GM12878 (cell line): Measurements from ENCODE around the gene TBC1D9B. TPM values are rescaled to one million over a fixed set of nuclear protein-coding genes. Genes with fewer than 3 reads are reported as not detected.

ENCODE experiments used
- ATAC-seq: fragments of 200-7000 bp; cut with Tn5 transposase; 3 replicates; pipeline ENCODE4 v1.9.1; 2020; ENCODE audit warnings: mild to moderate bottlenecking, moderate library complexity
- BruUV-seq: library from RNA; stranded (reverse); fragments of 400-500 nt; replicated peaks from 2 replicates; lab custom pipeline; 2021; lab: Mats Ljungman, UMichigan
- CTCF ChIA-PET: fragments of 300-600 bp; sonication (Branson Sonifier 250); formaldehyde crosslinking; extraction: SDS; loops from one replicate; lab custom pipeline; 2021; ENCODE audit warnings: inconsistent platforms; lab: Yijun Ruan, JAX
- POLR2A ChIA-PET: fragments of 350-600 bp; formaldehyde crosslinking; extraction: SDS; loops from one replicate; lab custom pipeline; 2021; ENCODE audit warnings: inconsistent platforms; lab: Charles Lee
- RAD21 ChIA-PET: fragments of 300-600 bp; sonication (Branson Sonifier 250); formaldehyde crosslinking; loops from one replicate; lab custom pipeline; 2023; ENCODE audit warnings: antibody characterized with exemption; ENCODE audit not compliant: unreplicated experiment; lab: Charles Lee
- SMC1A ChIA-PET: fragments of 300-600 bp; sonication (Branson Sonifier 250); formaldehyde crosslinking; loops from one replicate; lab custom pipeline; 2023; ENCODE audit not compliant: unreplicated experiment, uncharacterized antibody; lab: Charles Lee
- DNase-seq: peaks from one replicate; pipeline ENCODE4 v3.0.0-alpha.2; 2011; ENCODE audit warnings: low read depth, low spot score
- FAIRE-seq: peaks from 3 replicates; lab custom pipeline; 2011; peaks lifted over from hg19 to GRCh38; lab: Jason Lieb, UNC
- H2AFZ ChIP-seq: 2 replicates; pipeline ENCODE4 v1.6.0; 2011; ENCODE audit warnings: low read depth, low read length, control low read depth; ENCODE audit not compliant: control insufficient read depth
- H3K27ac ChIP-seq: 2 replicates; pipeline ENCODE4 v1.5.1; 2011; ENCODE audit warnings: control low read depth; ENCODE audit not compliant: control insufficient read depth, insufficient read depth
- H3K27me3 ChIP-seq, 2 experiments: replicated peaks in 1 of 2; 2 replicates each; pipeline versions ENCODE4 v1.6.0 to v1.6.1; 2011; ENCODE audit warnings: low read length in 1 of 2; ENCODE audit not compliant: control insufficient read depth in 2 of 2, insufficient read depth in 2 of 2
- H3K36me3 ChIP-seq, 2 experiments: 2 replicates each; pipeline ENCODE4 v1.5.1; 2011; ENCODE audit warnings: low read length in 1 of 2; ENCODE audit not compliant: control insufficient read depth in 2 of 2, insufficient read depth in 2 of 2
- H3K4me1 ChIP-seq: 2 replicates; pipeline ENCODE4 v1.6.1; 2011; ENCODE audit warnings: mild to moderate bottlenecking, low read length, moderate library complexity, mixed read lengths; ENCODE audit not compliant: control insufficient read depth, insufficient read depth
- H3K4me2 ChIP-seq: 2 replicates; pipeline ENCODE4 v1.6.0; 2011; ENCODE audit warnings: control low read depth; ENCODE audit not compliant: control insufficient read depth, insufficient read depth
- H3K4me3 ChIP-seq: fragments of 200-600 bp; sonication (generic); 2 replicates; pipeline ENCODE4 v1.5.1; 2016
- H3K79me2 ChIP-seq: 2 replicates; pipeline ENCODE4 v1.6.0; 2011; ENCODE audit warnings: low read length; ENCODE audit not compliant: control insufficient read depth, insufficient read depth
- H3K9ac ChIP-seq: 2 replicates; pipeline ENCODE4 v1.8.0; 2011; ENCODE audit warnings: low read length, control low read depth, mixed read lengths; ENCODE audit not compliant: control insufficient read depth, insufficient read depth
- H3K9me3 ChIP-seq: replicated peaks from 3 replicates; pipeline ENCODE4 v1.5.1; 2011; ENCODE audit warnings: mild to moderate bottlenecking, low read length; ENCODE audit not compliant: control insufficient read depth, insufficient read depth
- H4K20me1 ChIP-seq: 2 replicates; pipeline ENCODE4 v1.6.0; 2011; ENCODE audit not compliant: control insufficient read depth, insufficient read depth
- BCLAF1 ChIP-seq: fragments of 450-650 bp; IDR thresholded peaks from 2 replicates; pipeline ENCODE4 v1.6.1; 2017; ENCODE audit warnings: antibody characterized with exemption, mild to moderate bottlenecking, moderate library complexity
- RBBP5 ChIP-seq: fragments of 200-600 bp; sonication (generic); conservative IDR thresholded peaks from 2 replicates; pipeline ENCODE4 v1.6.1; 2016
- SREBF1 ChIP-seq: IDR thresholded peaks from 2 replicates; pipeline ENCODE4 v1.6.1; 2012; ENCODE audit warnings: mild to moderate bottlenecking, low read length
- STAT1 ChIP-seq: fragments of 450-650 bp; conservative IDR thresholded peaks from 2 replicates; pipeline ENCODE4 v1.6.1; 2014; ENCODE audit warnings: antibody characterized with exemption, mild to moderate bottlenecking
- ZNF592 ChIP-seq: fragments of 450-650 bp; IDR thresholded peaks from 2 replicates; pipeline ENCODE4 v1.6.1; 2017; ENCODE audit warnings: mild to moderate bottlenecking, moderate library complexity
- ZSCAN29 ChIP-seq: fragments of 450-650 bp; IDR thresholded peaks from 2 replicates; pipeline ENCODE4 v1.6.1; 2017; ENCODE audit warnings: mild to moderate bottlenecking, moderate library complexity
- WGBS: methylation state at CpG from one replicate; pipeline ENCODE4 v1.1.6; 2016; ENCODE audit warnings: low lambda C conversion rate; ENCODE audit not compliant: insufficient replicate concordance, insufficient coverage; ENCODE audit errors: missing lambda C conversion rate; 5-methylcytosine and 5-hydroxymethylcytosine counted together
- in situ Hi-C: fragments of 300-500 bp; cut with MboI; formaldehyde crosslinking; loops from 9 replicates; pipeline ENCODE4 v1.14.3; 2018; ENCODE audit warnings: mixed read lengths
- intact Hi-C: fragments of 100-400 bp; cut with micrococcal nuclease; formaldehyde crosslinking; loops from one replicate; pipeline ENCODE4 v1.14.2; 2022; ENCODE audit not compliant: unreplicated experiment
- polyA plus RNA-seq, 11 experiments: library from polyadenylated mRNA; depleted of rRNA in 4 of 11; unstranded in 6 of 11; stranded (reverse) in 5 of 11; fragments of >200 nt; fragmentation: Nextera tagmentation in 4 of 11; fragmentation: Illumina TruSeq in 1 of 11; extraction: Ambion mirVana in 4 of 11; extraction: Trizol in 1 of 11; gene quantifications; 1 replicate in 1 of 11; 2 replicates in 10 of 11; pipeline versions ENCODE4 v1.2.1 to v1.2.3, GENCODE V29; 2011 to 2016; ENCODE audit warnings: inconsistent platforms in 2 of 11, missing spikeins in 2 of 11, low read depth in 1 of 11
- total RNA-seq, 4 experiments: library from RNA; depleted of rRNA in 3 of 4; stranded (reverse); fragments of >200 nt in 3 of 4; fragmentation: Illumina TruSeq in 1 of 4; extraction: Trizol in 1 of 4; gene quantifications; 2 replicates each; pipeline versions ENCODE4 v1.2.1 to v1.2.3, GENCODE V29; 2013 to 2021

TBC1D9B gene
- total and polyA plus RNA-seq, 10 of the 15 experiments (the other 5 are each of a cell fraction or from before 2014, with no cell fraction given), result 4.0 to 74.2 (median 34.6) TPM

- TF ChIP-seq BCLAF1, result no peak
- no peak for TF ChIP-seq SREBF1
- TF ChIP-seq ZSCAN29, result no peak
- no peak for TF ChIP-seq ZNF592
- TF ChIP-seq RBBP5, result no peak
- no peak for TF ChIP-seq STAT1
- TF ChIP-seq, all 136 proteins: peak for 0
- ChIA-PET SMC1A (interaction anchor here (0.6 kb wide), 1 partner anchor 9 kb away, joined by 3 read pairs; no protein-coding TSS in a partner anchor), POLR2A (no interaction called here), CTCF (interaction anchor here (1.0 kb wide), 1 partner anchor 143 kb away, joined by 3 read pairs; no protein-coding TSS in a partner anchor), RAD21 (no interaction called here)
- no peak overlapping the region for H3K4me3 ChIP-seq
- no peak for FAIRE-seq
- in situ Hi-C loops, result no loop called here
- intact Hi-C loops, result no loop called here
- H3K9me3 ChIP-seq, result peaks cover 16% of the 10 kb centered on the region
- H2AFZ ChIP-seq, result no peak overlapping the region
- H3K36me3 ChIP-seq, result peaks cover 12 to 16% of the 10 kb centered on the region in 2 experiments
- no peaks in the 10 kb centered on the region for H3K79me2 ChIP-seq
- no peak overlapping the region for H3K4me2 ChIP-seq
- no peak overlapping the region for H3K9ac ChIP-seq
- H4K20me1 ChIP-seq, result no peaks in the 10 kb centered on the region
- H3K4me1 ChIP-seq, result no peaks in the 10 kb centered on the region
- BruUV-seq, result no TSS peak
- no peak overlapping the region for H3K27ac ChIP-seq
- no peaks in the 10 kb centered on the region for H3K27me3 ChIP-seq
- 97% methylated on average over 13 of the region's 13 CpGs for WGBS
- no peak for DNase-seq
- ATAC-seq, result no peak
Observed at GRCh38 chr5:179879690-179880010, 28.0 kb downstream of the TBC1D9B start.
